Fibroblast of skin of abdomen (primary cell): ENCODE results near the gene ATXN1.
A peak's percentile ranks its signal among the peaks of the same experiment; 100 is the strongest.
"Not testable (repeated sequence)": the region's sequence is repeated elsewhere in the genome, so short reads cannot be mapped to it uniquely, and the experiment has no call there.

Experiments
- DNase-seq: peaks from one replicate; pipeline ENCODE4 v3.0.0-alpha.2; 2013

ATXN1 gene

DNA sequence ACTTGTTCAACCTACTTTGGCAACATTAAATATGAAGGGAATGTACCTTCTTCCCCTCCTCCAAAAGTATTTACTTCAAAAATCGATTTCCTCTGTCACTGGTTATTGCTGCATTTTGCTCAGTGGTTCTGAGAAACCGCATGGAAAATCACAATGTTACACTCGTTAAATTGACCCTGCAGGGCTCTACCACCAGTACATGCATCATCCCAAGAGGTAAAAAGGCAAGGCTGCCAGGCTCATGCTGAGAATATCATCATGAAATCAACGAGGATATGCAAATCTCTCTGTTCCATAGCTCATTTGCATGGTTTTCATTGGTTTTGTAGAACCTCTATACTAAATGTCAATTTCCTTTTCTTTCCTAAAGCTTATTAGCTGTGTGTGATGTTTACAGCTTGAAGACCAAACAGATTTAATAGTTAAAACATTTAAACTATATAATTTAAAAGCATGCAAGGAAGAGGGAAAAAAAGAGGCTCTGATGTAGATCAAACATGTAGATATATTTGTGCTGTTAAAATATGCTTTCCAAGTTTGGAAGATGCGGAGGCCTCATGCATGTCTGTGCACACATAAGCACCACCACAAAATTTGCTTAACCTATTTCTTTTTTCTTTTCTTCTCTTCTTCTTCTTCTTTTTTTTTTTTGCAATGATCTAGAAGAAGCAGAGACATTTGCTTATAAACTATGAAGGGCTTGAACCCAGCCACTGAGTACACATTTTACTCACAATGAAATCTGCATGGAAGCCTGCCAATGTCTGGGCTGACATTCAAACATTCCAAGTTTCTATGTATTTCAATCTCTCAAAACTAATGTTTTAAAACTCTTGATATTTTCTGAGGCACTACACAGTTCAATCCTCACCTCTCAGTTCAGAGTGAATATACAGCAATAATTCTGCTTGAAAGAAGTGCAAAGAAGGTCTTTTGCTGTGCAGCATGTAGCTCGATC, 328.9 kb downstream of the ATXN1 start:
- DNase-seq = peak; percentile 79

DNA sequence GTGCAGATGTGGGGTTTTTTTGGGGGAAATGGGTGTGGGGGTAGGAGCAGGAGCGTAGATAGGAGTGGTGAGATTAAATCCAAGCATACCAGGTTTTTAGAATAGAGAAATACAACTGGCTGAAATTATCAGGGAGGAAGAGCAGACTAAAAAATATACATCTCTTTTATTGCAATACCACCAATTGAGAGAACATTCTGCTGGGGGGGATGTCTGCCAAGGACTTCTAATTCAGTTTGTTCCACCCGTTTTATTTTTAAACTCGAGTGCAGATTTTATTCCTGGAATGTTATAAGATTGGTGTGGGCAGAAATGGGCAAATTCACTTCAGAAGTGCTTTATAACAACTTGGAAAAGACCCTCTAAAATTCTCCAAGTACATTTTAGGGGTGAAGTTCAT, 330.2 kb downstream of the ATXN1 start:
- DNase-seq = no peak

DNA sequence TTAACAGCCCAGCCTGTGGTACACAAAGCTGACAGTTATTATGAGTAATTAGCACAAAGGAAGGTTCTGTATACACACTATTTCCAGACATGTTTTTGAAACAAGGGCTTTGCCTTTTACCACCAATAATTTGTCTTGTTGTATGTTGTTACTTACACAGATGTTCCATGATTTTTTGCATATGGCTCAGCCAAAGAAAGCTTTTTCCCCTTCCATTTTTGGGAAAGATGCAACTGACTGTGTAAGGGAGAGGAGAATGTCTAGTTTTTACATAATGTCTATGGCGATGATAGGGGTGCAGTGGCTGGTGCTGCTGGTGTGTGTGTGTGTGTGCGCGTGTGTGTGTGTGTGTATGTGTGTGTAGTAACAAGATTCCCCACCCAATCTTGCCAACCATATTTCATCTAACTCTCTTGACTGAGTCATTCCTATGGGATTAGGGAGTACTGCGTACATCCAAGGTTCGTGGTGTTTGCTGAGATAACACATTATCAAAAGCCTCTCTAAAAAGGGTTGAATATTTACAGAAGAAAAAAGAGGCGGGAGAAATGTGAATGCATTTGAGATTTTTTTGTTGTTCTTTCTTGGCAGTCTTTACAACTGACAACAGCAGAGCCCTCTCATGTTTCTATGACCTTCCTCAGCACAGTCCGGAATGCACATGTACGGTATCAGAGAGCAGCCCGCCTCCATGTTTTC, 330.7 kb downstream of the ATXN1 start:
- DNase-seq = peak; percentile 51

DNA sequence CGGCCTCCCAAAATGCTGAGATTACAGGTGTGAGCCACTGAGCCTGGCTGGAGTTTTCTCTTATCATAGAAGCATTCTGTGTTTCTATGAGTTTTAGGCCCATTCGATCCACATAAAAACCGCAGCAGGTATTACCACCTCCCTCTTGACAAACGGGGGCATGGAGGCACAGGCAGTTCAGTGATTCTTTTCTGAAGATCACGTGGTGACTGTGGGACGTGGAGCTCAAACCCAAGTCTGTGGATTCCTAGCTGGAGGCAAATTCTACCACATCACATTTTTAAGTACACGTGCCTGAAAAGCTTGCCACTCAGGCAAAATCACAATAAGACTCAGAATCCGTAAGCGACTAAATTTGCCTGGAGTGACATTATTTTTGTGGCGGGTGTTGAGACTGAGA, 331.6 kb downstream of the ATXN1 start:
- no peak for DNase-seq

GRCh38 chr6:16427124-16427523, 334.1 kb downstream of the ATXN1 start:
- no peak for DNase-seq

- DNase-seq = no peak
Measured at GRCh38 chr6:16425881-16426615, 335.2 kb downstream of the ATXN1 start.

DNA sequence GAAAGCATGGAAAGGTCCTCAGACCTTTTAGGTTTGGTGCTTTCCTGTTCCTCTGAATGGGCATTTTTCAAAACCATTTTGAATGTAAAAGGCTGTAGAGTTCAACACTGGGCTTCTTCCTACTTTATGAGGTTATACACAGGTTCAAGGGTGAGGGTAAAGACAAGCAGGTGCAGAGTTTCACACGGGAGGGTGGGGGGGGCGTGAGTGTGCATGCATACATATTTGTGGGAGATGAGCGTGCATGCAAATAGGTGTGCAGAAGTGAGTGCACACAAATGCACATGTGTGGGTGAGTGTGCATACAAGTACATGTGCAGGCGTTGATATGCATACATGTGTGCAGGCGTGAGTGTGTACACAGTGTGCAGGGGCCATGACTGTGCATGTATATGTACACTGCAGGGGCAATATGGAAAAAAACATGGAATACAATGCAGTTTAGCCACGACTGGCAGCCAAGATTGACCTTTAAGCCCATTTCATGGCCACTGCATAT, 339.7 kb downstream of the ATXN1 start:
- no peak for DNase-seq

DNA sequence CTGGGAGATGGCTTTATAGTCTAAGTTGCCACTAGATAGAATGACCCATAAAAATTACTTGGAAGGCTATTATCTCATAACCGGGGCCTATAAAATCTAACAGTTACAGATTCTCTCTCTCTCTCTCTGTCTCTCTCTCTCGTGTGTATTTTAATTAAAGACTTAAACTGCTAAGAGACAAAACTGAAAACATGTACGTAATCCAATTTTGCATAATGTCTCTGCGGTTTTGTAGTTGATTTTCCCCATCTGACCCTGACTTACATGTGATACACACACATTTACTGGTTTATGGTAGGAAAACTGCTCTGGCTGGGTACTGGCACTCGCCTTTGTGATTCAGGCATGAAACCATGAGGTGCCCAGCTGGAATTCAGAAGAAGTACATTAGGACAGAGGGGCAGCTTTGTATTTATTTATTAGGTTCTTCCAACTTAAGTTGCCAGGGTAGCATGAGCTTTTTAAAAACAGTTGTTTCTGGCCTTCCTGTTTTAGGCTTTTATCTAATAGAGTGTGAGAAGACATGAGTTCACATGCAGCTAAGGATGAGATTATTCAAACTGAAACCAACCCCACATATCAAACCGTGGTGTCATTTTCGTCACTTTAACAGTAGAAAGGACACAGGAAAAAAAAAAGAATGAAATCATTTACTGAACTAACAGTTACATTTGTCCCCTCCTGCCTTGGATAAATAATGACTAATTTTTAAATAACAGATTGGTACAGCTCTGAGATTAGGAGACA, 340.4 kb downstream of the ATXN1 start:
- peak; percentile 74 for DNase-seq

- DNase-seq = no peak
Measured at GRCh38 chr6:16420337-16420714, 340.9 kb downstream of the ATXN1 start.

DNA sequence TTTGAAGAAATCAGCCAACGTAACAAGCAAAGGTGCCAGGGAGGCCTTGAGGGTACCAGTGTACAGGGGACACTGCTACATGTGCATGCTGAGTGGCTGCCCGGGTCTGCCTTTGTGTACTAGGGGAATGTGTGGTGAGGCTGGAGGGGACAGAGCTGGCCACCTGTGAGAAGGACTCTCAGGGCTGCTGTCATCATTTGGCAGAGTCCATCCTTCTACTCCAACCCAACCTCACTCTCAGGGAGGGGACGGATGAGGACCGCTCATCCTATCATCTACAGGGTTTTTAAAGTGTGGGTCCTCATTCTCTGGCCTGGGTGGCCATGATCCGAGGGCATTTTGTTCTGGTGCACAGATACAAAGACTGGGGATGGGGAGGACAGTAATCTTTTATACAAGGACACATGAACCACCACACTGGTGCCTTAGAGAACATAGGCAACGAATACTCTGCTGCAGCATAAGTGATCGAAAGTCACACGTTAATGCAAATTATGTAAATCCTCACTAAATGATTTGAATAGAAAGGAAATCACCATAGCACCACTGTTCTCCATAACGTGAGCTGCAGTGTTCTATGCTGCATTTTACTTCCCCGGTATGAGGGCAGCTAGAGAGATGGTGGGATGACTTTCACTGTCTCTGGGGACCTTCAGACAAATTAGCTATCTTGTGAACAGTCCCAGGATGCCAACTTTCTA, 341.5 kb downstream of the ATXN1 start:
- no peak for DNase-seq

- DNase-seq = no peak
Measured at GRCh38 chr6:16418151-16418550, 343.1 kb downstream of the ATXN1 start.

DNA sequence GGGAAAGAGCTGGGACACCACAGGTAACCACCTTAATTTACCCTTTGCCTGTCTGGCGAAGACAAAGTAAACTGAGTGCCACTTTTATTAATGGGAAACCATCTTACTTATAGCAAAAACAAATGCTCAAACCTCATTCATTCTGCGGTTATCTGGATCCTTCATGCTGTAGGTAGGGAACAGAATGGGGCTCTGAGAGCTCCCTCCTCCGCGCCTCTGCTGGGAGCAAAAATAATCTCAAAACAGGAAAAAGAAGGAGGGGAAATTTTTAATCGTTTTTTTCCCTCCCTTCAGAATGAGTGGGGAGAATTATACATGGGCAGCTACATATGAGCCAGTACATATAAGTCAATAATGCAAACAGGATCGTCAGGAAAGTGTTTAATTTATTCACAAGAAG, 345.6 kb downstream of the ATXN1 start:
- DNase-seq = no peak

DNA sequence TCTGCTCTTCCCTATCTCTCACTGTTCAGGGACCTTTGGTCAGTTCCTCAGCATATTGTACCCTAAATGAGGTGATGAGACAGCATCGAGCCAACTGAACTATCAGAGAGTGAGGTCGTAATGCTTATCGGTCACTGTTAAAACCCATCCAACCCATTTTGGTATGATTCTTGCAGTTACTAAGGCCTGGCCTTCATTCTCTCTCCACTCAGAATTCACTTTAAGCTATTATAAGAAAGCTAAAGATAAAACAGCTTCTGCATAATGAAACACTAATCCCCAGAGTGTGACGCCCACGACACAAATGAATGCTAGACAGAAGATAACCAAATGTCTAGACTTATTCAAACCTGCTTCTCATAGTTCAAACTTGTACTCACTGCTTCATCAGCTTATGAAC, 347.1 kb downstream of the ATXN1 start:
- no peak for DNase-seq

GRCh38 chr6:16413399-16413798, 347.9 kb downstream of the ATXN1 start:
- DNase-seq = no peak

GRCh38 chr6:16412982-16413381, 348.3 kb downstream of the ATXN1 start:
- no peak for DNase-seq

GRCh38 chr6:16412171-16412570, 349.1 kb downstream of the ATXN1 start:
- no peak for DNase-seq

DNA sequence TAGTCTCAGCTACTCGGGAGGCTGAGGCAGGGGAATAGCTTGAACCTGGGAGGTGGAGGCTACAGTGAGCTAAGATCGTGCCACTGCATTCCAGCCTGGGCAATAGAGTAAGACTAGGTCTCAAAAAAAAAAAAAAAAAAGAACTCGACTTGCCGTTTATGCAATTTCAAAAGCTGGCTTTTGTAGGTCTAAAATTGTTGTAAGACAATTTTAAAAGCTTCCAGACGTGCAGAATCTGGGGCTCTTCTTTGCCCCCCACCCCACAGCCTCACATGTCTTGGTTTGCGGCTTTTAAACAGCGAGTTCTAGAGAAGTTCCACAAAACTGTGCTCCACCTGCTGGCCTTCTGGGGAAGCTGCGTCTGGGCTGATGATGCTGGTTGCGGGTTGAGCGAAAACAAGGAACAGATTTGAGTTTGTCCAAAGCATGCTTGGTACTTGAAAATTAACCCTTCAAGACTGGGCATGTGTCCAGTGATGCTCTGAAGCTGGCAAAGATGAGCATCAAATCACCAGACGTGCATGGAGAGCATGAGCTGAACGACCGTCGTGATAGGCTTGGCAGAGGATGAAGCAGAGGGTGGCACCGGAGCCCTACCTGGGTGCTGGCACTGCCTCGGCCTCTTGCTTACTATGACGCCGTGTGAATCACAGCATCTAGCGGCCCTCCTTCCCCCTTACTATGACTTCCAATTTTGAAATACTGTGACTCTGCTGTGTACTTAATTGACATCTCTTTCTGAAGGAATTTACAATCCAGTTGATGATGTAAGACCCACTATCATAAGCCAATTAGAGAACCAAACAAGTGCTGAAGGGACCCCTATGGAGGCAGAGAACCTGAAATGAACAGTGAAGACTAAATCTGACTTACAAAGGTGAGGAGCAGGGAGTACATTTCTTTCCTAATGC, 351.5 kb downstream of the ATXN1 start:
- peak; percentile 71 for DNase-seq

GRCh38 chr6:16408766-16409165, 352.5 kb downstream of the ATXN1 start:
- DNase-seq = no peak

DNA sequence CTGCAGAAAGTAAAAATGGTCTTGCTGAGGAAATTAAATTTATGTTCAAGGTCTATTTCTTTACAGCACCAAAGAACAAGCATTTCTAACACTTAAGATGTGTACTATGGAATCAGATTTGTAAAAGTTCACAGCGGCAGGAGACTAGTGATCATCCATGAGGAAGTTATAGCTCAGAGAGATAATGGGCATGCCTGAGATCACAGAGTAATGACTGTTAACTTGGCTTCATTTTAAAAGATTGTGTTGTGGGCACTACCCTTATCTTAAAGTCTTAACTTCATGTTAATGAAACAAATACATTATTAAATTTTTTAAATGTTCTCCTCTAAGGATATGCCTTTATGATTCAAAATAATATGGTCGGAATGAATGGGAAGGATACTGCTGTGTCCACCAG, 354.3 kb downstream of the ATXN1 start:
- no peak for DNase-seq

DNA sequence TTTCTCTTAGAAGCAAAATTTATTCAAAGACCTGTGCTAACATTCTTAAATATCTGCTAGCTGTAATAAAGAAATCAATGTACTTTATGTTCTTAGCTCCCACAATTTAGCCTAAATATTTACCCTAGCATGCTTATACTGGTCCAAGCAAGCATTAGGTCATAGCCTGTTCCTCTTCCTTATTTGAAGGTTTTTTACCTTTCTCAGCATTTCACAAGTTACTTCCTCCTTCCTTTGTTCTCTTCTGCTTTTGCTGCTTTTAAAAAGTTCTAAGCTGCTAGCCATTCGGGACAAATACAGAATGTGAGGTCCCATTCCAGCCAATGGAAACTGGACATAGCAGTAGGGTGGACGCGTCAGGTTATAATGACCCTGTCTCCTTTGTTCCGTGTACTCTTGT, 354.7 kb downstream of the ATXN1 start:
- not testable (repeated sequence) for DNase-seq

DNA sequence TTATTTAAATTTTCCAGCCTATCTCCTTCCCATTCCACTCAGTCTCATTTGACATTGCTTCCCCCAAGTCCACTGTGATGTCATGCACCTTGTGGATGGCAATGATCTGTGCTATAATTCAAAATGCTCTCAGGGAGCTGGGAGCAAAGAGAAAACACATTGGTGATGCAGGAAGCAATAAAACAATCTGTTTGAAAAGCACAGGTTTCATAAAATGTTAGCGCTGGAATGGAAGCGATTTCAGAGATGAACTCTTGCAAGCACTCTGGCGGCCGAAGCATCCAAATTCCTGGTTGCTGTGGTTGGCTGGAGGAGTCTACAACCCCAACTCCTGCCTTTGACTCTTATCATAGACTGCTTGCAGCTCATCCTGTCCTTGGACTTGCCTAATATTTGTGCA, 355.9 kb downstream of the ATXN1 start:
- peak; percentile 72 for DNase-seq
